NCI-H69 (cell line): ENCODE results near the gene HPRT1.

Experiments used
- DNase-seq: peaks from one replicate; lab custom pipeline; 2025; lab: John Stamatoyannopoulos, UW

Gene HPRT1

GRCh38 chrX:134476284-134476683, 16.3 kb downstream of the HPRT1 start:
- no peak for DNase-seq

GRCh38 chrX:134478374-134478773, 18.4 kb downstream of the HPRT1 start:
- DNase-seq, result no peak

DNA sequence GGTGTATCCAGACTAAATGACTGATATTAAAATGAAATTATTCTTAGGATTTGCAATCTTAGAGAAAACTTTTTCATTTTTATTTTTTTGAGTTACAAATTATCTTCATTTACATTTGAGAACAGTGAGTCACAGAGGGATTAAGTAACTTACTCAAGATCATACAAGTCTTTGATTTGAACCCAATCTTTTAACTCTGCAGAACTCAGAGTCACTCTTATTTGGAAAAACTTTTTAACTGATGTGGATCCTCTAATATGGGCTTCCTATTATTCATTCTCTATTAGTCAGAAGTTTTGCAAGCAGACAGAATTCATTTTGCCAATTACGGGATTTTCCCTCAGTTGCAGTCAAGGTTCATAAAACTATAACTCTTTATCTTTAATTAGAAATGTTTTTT, 20.1 kb downstream of the HPRT1 start:
- DNase-seq, result no peak

DNA sequence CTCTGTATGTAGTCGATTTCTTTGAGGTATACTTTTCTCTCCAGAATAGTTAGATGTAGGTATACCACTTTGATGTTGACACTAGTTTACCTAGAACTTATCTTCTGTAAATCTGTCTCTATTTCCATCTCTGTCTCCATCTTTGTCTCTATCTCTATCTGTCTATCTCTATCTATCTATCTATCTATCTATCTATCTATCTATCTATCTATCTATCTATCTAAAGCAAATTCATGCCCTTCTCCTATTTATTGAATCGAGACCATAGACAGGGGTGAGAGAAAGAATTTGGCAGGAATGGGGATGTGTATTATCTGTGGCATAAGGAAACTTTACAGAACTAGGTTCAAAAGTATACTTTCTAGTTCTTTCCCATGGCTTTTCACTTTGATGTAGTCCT, 21.4 kb downstream of the HPRT1 start:
- DNase-seq, result no peak

GRCh38 chrX:134482371-134482770, 22.4 kb downstream of the HPRT1 start:
- DNase-seq, result no peak

- DNase-seq, result peak; percentile 48
These were observed 24.1 kb downstream of the HPRT1 start for GRCh38 chrX:134484039-134484438.

- DNase-seq, result no peak
These were observed 42.0 kb downstream of the HPRT1 start for GRCh38 chrX:134501941-134502340.

DNA sequence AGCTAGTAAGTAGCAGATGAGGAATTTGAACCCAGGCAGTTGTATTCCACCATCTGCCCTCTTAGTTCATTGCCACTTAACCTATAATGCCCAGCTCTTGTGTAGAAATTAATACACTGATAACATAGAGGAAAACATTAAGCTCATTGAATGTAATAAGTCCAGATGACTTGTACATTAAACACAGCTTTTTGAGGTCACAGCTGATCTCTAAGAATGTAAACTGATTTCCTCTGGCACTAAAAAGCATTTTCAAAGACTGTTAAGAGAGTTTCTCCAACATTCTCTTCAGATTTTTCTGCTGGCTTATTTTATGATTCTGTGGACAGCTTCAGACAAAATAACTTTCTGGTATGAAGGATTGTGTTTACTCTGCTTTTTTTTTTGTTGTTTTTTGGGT, 42.7 kb downstream of the HPRT1 start:
- no peak for DNase-seq

- peak; percentile 15 for DNase-seq
These were observed 52.6 kb downstream of the HPRT1 start for GRCh38 chrX:134512566-134512965.

- no peak for DNase-seq
These were observed 53.1 kb downstream of the HPRT1 start for GRCh38 chrX:134513091-134513490.

GRCh38 chrX:134520860-134521390, 61.0 kb downstream of the HPRT1 start:
- DNase-seq, result peak; percentile 83

DNA sequence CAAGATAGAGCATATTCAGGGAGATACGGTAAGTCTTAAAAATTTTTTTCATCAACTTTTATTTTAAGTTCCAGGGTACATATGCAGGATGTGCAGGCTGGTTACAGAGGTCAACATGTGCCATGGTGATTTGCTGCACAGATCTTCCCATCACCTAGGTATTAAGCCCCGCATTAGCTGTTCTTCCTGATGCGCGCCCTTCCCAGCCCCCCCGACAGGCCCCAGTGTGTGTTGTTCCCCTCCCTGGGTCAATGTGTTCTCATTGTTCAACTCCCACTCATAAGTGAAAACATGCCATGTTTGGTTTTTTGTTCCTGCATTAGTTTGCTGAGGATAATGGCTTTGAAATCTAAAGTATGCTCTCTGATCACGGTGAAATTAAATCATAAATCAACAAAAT, 64.2 kb downstream of the HPRT1 start:
- no peak for DNase-seq

DNA sequence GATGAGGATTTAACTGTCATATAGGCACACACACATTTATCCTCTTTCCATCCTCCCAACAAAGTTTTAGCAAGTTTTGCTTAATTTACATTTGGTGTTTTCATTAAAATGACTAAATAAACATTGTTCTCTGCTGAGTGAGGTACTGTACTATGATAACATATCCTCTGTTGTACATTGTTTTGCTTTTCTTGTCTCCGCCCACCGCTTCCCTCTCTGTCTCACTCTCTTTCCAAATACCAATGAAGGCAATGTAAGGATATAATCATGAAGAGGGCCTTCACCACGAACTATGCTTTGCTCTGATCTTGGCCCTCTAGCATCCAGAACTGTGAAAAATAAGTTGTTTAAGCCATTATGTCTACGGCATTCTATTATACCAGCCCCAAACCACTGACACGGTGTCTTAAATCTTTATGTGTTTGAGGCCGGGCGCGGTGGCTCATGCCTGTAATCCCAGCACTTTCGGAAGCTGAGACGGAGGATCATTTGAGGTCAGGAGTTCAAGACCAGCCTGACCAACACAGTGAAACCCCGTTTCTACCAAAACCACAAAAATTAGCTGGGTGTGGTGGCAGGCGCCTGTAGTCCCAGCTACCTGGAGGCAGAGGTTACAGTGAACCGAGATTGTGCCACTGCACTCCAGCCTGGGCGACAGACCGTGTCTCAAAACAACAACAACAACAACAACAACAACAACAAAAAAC, 65.3 kb downstream of the HPRT1 start:
- DNase-seq, result no peak

- no peak for DNase-seq
These were observed 66.4 kb downstream of the HPRT1 start for GRCh38 chrX:134526399-134526798.

GRCh38 chrX:134528960-134529359, 69.0 kb downstream of the HPRT1 start:
- DNase-seq, result peak; percentile 26

- no peak for DNase-seq
These were observed 69.5 kb downstream of the HPRT1 start for GRCh38 chrX:134529481-134529880.

DNA sequence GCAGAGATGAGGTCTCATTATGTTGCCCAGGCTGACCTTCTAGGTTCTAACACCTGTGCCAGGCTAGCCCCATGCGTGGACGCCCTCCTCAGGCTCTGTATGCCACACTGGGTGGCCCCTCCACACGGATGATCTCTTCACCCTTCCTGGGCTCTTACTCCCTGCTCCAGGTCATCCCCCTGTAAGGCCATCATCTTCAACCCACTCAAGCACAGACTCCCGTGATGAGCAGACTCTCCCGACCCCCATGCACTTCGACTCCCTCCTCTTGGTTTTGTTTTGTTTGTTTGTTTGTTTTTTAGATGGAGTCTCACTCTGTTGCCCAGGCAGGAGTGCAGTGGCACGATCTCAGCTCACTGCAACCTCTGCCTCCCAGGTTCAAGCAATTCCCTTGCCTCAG, 70.9 kb downstream of the HPRT1 start:
- no peak for DNase-seq

DNA sequence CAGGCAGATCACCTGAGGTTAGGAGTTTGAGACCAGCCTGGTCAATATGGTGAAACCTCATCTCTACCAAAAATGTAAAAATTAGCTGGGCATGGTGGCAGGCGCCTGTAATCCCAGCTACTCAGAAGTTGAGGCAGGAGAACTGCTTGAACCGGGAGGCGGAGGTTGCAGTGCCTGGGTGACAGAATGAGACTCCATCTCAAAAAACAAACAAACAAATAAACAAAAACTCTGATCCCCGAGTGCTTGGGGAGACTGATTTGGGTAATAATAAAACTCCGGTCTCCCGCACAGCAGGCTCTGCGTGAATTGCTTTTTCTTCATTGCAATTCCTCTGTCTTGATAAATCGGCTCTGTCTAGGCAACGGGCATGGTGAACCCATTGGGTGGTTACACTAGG, 73.4 kb downstream of the HPRT1 start:
- DNase-seq, result no peak

GRCh38 chrX:134533952-134534351, 74.0 kb downstream of the HPRT1 start:
- DNase-seq, result no peak

DNA sequence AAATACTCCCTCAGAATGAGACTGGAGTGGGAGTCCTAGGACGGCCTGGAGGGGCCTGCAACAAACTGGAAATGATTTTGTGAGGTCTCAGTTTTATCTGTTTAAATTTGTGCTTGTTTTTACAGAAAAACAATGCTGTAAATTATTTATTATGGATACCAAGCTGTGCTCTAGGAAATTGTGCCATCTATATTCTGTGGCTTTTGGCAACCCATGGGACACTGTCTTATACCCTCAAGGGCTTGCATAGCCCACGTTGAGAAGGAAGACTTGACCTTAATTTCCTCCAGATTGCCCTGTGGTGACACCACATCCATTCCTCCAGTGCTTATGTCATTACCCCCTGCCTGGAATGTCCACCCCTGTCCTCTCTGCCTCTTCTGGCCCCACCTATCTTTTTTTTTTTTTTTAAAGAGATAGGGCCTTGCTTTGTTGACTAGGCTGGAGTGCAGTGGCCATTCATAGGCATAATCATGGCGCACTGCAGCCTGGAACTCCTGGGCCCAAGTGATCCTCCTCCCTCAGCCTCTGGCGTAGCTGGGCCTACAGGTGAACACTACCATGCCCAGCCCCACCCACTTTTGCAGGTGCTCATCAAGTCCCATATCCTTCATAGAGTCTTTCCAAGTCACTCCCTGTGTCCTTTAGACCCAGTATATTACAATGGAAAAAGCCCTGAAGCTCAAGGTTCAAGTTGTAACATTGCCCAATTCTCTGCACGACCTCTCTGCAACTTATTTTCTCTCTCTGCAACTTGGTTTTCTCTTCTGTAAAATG, 77.4 kb downstream of the HPRT1 start:
- DNase-seq, result no peak

DNA sequence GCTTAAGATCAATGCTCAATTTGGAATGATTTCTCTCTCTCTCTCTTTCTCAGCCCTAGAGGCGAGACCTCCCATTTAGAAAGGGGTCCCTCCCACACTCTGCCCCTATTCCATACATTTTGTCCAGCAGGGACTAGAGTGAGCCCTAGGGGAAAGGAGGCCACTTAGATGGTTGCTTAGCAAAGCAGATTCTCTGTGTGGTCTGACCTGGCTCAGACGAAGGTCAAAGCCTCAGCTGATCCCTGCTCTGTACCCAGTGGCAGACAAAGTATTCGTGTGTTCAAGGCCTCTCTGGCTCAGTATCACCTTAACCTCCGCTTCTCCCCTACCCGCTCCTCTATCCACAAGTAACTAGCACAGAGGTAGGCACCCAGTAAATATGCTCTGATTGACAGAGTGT, 78.4 kb downstream of the HPRT1 start:
- DNase-seq, result no peak

- DNase-seq, result peak; percentile 65
These were observed 81.9 kb downstream of the HPRT1 start for GRCh38 chrX:134541906-134542305.

DNA sequence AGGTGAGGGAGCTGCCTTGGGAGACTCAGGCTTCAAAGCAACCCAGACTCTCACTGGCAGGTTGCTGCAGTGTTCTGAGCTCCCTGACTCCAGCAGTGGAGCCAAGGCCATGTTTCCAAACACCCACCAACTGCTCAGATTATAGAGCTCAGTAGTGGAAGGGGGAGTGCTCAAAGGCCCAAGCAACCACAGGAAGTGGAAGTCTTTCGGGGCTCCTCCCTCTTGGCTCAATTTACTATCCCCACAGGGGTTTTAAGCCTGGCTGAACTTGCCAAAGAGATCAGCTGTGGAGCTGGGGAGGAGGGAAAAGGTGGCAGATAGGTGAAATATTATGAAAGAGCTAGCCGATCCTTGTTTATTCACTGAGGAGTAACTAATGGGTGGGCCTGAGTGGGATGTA, 82.5 kb downstream of the HPRT1 start:
- DNase-seq, result peak; percentile 96
